Measurements from ENCODE around the gene KIF23. TPM values are rescaled to one million over a fixed set of nuclear protein-coding genes. Genes with fewer than 3 reads are reported as not detected.
"Not testable (repeated sequence)": the region's sequence is repeated elsewhere in the genome, so short reads cannot be mapped to it uniquely, and the experiment has no call there.

KIF23 gene
- polyA plus RNA-seq, 4 donors, result 1.1 to 14.0 (median 6.7) TPM

GRCh38 chr15:69380726-69381105, 33.4 kb upstream of the KIF23 start:
- no peaks in the 10 kb centered on the region for H3K36me3 ChIP-seq (ENCODE audit: control insufficient read depth in 3 of 3, insufficient read depth in 2 of 3, low read depth in 1 of 3, low read length in 3 of 3)
- 94 to 97% (median 95%) methylated on average over 10 of the region's 10 CpGs for WGBS, 3 donors
- DNase-seq, result no peak
- FAIRE-seq, result no peak
- no peaks in the 10 kb centered on the region for H3K27me3 ChIP-seq (ENCODE audit: control insufficient read depth in 3 of 3, insufficient read depth in 3 of 3, low read length in 3 of 3)
- no peaks in the 10 kb centered on the region for H3K4me1 ChIP-seq (ENCODE audit: control insufficient read depth in 3 of 3, insufficient read depth in 2 of 3, low read depth in 1 of 3, low read length in 2 of 3)
- H3K4me3 ChIP-seq (ENCODE audit: low read depth in 1 of 3, low read length in 3 of 3), result no peak overlapping the region
- H3K9me3 ChIP-seq (ENCODE audit: control insufficient read depth in 2 of 2, insufficient read depth in 1 of 2, low read depth in 1 of 2, low read length in 1 of 2), result no peaks in the 10 kb centered on the region
- H3K27ac ChIP-seq (ENCODE audit: low read depth in 1 of 3, low read length in 2 of 3), result no peak overlapping the region

GRCh38 chr15:69382176-69382575, 32.0 kb upstream of the KIF23 start:
- WGBS, 3 donors, result 91 to 98% (median 97%) methylated on average over 10 of the region's 10 CpGs
- not testable (repeated sequence) for H3K9me3 ChIP-seq (ENCODE audit: control insufficient read depth in 2 of 2, insufficient read depth in 1 of 2, low read depth in 1 of 2, low read length in 1 of 2); FAIRE-seq; DNase-seq; H3K4me1 ChIP-seq (ENCODE audit: control insufficient read depth in 3 of 3, insufficient read depth in 2 of 3, low read depth in 1 of 3, low read length in 2 of 3); H3K4me3 ChIP-seq (ENCODE audit: low read depth in 1 of 3, low read length in 3 of 3); H3K27ac ChIP-seq (ENCODE audit: low read depth in 1 of 3, low read length in 2 of 3); H3K36me3 ChIP-seq (ENCODE audit: control insufficient read depth in 3 of 3, insufficient read depth in 2 of 3, low read depth in 1 of 3, low read length in 3 of 3); H3K27me3 ChIP-seq (ENCODE audit: control insufficient read depth in 3 of 3, insufficient read depth in 3 of 3, low read length in 3 of 3)

- not testable (repeated sequence) for H3K27me3 ChIP-seq (ENCODE audit: control insufficient read depth in 3 of 3, insufficient read depth in 3 of 3, low read length in 3 of 3); DNase-seq; H3K27ac ChIP-seq (ENCODE audit: low read depth in 1 of 3, low read length in 2 of 3); H3K4me3 ChIP-seq (ENCODE audit: low read depth in 1 of 3, low read length in 3 of 3); FAIRE-seq; H3K9me3 ChIP-seq (ENCODE audit: control insufficient read depth in 2 of 2, insufficient read depth in 1 of 2, low read depth in 1 of 2, low read length in 1 of 2); H3K4me1 ChIP-seq (ENCODE audit: control insufficient read depth in 3 of 3, insufficient read depth in 2 of 3, low read depth in 1 of 3, low read length in 2 of 3); H3K36me3 ChIP-seq (ENCODE audit: control insufficient read depth in 3 of 3, insufficient read depth in 2 of 3, low read depth in 1 of 3, low read length in 3 of 3)
- 92 to 95% (median 93%) methylated on average over 14 to 16 of the region's 18 CpGs for WGBS, 3 donors
Observed at GRCh38 chr15:69384066-69384465, 30.1 kb upstream of the KIF23 start.

- no peaks in the 10 kb centered on the region for H3K36me3 ChIP-seq (ENCODE audit: control insufficient read depth in 3 of 3, insufficient read depth in 2 of 3, low read depth in 1 of 3, low read length in 3 of 3)
- no peaks in the 10 kb centered on the region for H3K9me3 ChIP-seq (ENCODE audit: control insufficient read depth in 2 of 2, insufficient read depth in 1 of 2, low read depth in 1 of 2, low read length in 1 of 2)
- H3K27ac ChIP-seq (ENCODE audit: low read depth in 1 of 3, low read length in 2 of 3), result no peak overlapping the region
- WGBS, 3 donors, result 90 to 96% (median 91%) methylated on average over 12 of the region's 12 CpGs
- DNase-seq, result no peak
- no peaks in the 10 kb centered on the region for H3K4me1 ChIP-seq (ENCODE audit: control insufficient read depth in 3 of 3, insufficient read depth in 2 of 3, low read depth in 1 of 3, low read length in 2 of 3)
- no peaks in the 10 kb centered on the region for H3K27me3 ChIP-seq (ENCODE audit: control insufficient read depth in 3 of 3, insufficient read depth in 3 of 3, low read length in 3 of 3)
- no peak for FAIRE-seq
- no peak overlapping the region for H3K4me3 ChIP-seq (ENCODE audit: low read depth in 1 of 3, low read length in 3 of 3)
Observed at GRCh38 chr15:69384626-69385598, 29.2 kb upstream of the KIF23 start.

- no peak for DNase-seq
- FAIRE-seq, result no peak
- H3K27me3 ChIP-seq (ENCODE audit: control insufficient read depth in 3 of 3, insufficient read depth in 3 of 3, low read length in 3 of 3), result no peaks in the 10 kb centered on the region
- H3K9me3 ChIP-seq (ENCODE audit: control insufficient read depth in 2 of 2, insufficient read depth in 1 of 2, low read depth in 1 of 2, low read length in 1 of 2), result no peaks in the 10 kb centered on the region
- H3K27ac ChIP-seq (ENCODE audit: low read depth in 1 of 3, low read length in 2 of 3), result no peak overlapping the region
- no peaks in the 10 kb centered on the region for H3K4me1 ChIP-seq (ENCODE audit: control insufficient read depth in 3 of 3, insufficient read depth in 2 of 3, low read depth in 1 of 3, low read length in 2 of 3)
- H3K4me3 ChIP-seq (ENCODE audit: low read depth in 1 of 3, low read length in 3 of 3), result no peak overlapping the region
- no peaks in the 10 kb centered on the region for H3K36me3 ChIP-seq (ENCODE audit: control insufficient read depth in 3 of 3, insufficient read depth in 2 of 3, low read depth in 1 of 3, low read length in 3 of 3)
- 93 to 98% (median 95%) methylated on average over 2 of the region's 2 CpGs for WGBS, 3 donors
Observed at GRCh38 chr15:69385831-69386230, 28.3 kb upstream of the KIF23 start.

- Histone ChIP-seq H3K4me3 (ENCODE audit: low read depth in 1 of 3, low read length in 3 of 3) (no peak overlapping the region), H3K9me3 (ENCODE audit: control insufficient read depth in 2 of 2, insufficient read depth in 1 of 2, low read depth in 1 of 2, low read length in 1 of 2) (no peaks in the 10 kb centered on the region), H3K36me3 (ENCODE audit: control insufficient read depth in 3 of 3, insufficient read depth in 2 of 3, low read depth in 1 of 3, low read length in 3 of 3) (no peaks in the 10 kb centered on the region), H3K27me3 (ENCODE audit: control insufficient read depth in 3 of 3, insufficient read depth in 3 of 3, low read length in 3 of 3) (no peaks in the 10 kb centered on the region), H3K4me1 (ENCODE audit: control insufficient read depth in 3 of 3, insufficient read depth in 2 of 3, low read depth in 1 of 3, low read length in 2 of 3) (no peaks in the 10 kb centered on the region), H3K27ac (ENCODE audit: low read depth in 1 of 3, low read length in 2 of 3) (no peak overlapping the region)
- 83 to 93% (median 89%) methylated on average over 7 of the region's 7 CpGs for WGBS, 3 donors
- no peak for DNase-seq
- no peak for FAIRE-seq
Observed at GRCh38 chr15:69386284-69386683, 27.9 kb upstream of the KIF23 start.

GRCh38 chr15:69388260-69388705, 25.9 kb upstream of the KIF23 start:
- no peaks in the 10 kb centered on the region for H3K36me3 ChIP-seq (ENCODE audit: control insufficient read depth in 3 of 3, insufficient read depth in 2 of 3, low read depth in 1 of 3, low read length in 3 of 3)
- DNase-seq (no peak), FAIRE-seq (no peak)
- no peak overlapping the region for H3K27ac ChIP-seq (ENCODE audit: low read depth in 1 of 3, low read length in 2 of 3)
- no peak overlapping the region for H3K4me3 ChIP-seq (ENCODE audit: low read depth in 1 of 3, low read length in 3 of 3)
- H3K9me3 ChIP-seq (ENCODE audit: control insufficient read depth in 2 of 2, insufficient read depth in 1 of 2, low read depth in 1 of 2, low read length in 1 of 2), result no peaks in the 10 kb centered on the region
- 61 to 77% (median 76%) methylated on average over 6 of the region's 6 CpGs for WGBS, 3 donors
- H3K4me1 ChIP-seq (ENCODE audit: control insufficient read depth in 3 of 3, insufficient read depth in 2 of 3, low read depth in 1 of 3, low read length in 2 of 3), result no peaks in the 10 kb centered on the region
- no peaks in the 10 kb centered on the region for H3K27me3 ChIP-seq (ENCODE audit: control insufficient read depth in 3 of 3, insufficient read depth in 3 of 3, low read length in 3 of 3)

- Histone ChIP-seq H3K4me3 (ENCODE audit: low read depth in 1 of 3, low read length in 3 of 3) (no peak overlapping the region), H3K4me1 (ENCODE audit: control insufficient read depth in 3 of 3, insufficient read depth in 2 of 3, low read depth in 1 of 3, low read length in 2 of 3) (peaks cover 0 to 4% (median 0%) of the 10 kb centered on the region in 3 donors), H3K9me3 (ENCODE audit: control insufficient read depth in 2 of 2, insufficient read depth in 1 of 2, low read depth in 1 of 2, low read length in 1 of 2) (no peaks in the 10 kb centered on the region), H3K27me3 (ENCODE audit: control insufficient read depth in 3 of 3, insufficient read depth in 3 of 3, low read length in 3 of 3) (no peaks in the 10 kb centered on the region), H3K27ac (ENCODE audit: low read depth in 1 of 3, low read length in 2 of 3) (no peak overlapping the region), H3K36me3 (ENCODE audit: control insufficient read depth in 3 of 3, insufficient read depth in 2 of 3, low read depth in 1 of 3, low read length in 3 of 3) (no peaks in the 10 kb centered on the region)
- DNase-seq (no peak), FAIRE-seq (no peak)
- 92 to 94% (median 94%) methylated on average over 7 of the region's 7 CpGs for WGBS, 3 donors
Observed at GRCh38 chr15:69389426-69389825, 24.7 kb upstream of the KIF23 start.

All from small intestine (tissue), 7 donors.